ENCODE results near the gene RHEBL1.
A peak's percentile ranks its signal among the peaks of the same experiment; 100 is the strongest.
"Not testable (repeated sequence)": the region's sequence is repeated elsewhere in the genome, so short reads cannot be mapped to it uniquely, and the experiment has no call there.

Gene RHEBL1

DNA sequence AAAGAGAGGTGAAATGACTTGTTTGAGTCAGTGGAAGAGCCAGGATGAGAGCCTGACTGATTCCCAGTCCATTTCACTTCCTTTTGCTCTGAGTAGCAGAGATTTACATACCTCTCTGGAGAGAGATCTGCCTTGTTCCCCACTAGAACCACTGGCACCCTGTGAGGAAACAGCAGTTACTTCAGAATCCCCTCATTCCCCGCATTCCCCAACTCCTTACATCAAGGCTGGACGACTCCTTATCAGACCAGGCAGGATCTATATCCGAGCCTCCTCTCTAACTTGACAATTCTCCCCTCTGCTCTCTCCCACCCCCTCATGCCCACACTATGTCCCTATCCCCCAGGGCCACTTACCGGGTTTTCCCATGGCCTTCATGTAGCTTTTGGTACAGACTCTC lies 3.7 kb downstream of the RHEBL1 start:
- Histone ChIP-seq H3K9me2 (replicated peaks; ENCODE audit: control insufficient read depth, low read length) (no peaks in the 10 kb centered on the region), H3K4me3 (ENCODE audit: low read length) (no peak overlapping the region), H3K4me2 (ENCODE audit: low read length) (no peak overlapping the region)

DNA sequence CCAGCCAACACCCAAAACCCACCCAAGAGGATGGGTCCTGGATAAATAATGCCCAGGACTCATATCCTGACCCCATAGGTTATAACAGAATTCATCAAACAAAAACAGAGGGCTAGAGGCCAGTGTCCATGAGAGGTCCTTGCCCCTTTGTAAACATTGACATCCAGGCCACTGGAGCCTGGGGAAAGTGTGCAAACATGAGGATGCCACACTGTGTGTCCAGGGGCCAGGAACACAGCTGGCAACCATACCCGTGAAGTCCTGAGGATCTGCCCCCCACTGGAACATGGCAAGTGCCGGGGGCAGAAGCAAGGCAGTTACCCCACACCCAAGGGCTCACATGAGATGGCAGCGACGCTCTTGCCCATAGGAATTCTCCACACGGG lies 5.0 kb downstream of the RHEBL1 start:
- Histone ChIP-seq H3K27me3 (ENCODE audit: control insufficient read depth, low read length) (peaks cover 7% of the 10 kb centered on the region; the same call in 1 of the 2 replicates), H4K20me1 (ENCODE audit: control insufficient read depth, insufficient read depth, low read depth, low read length) (no peaks in the 10 kb centered on the region), H3F3A (ENCODE audit: control insufficient read depth, insufficient read depth) (peaks cover 6% of the 10 kb centered on the region; the same call in 1 of the 2 replicates), H3K79me2 (ENCODE audit: control insufficient read depth, low read length) (peaks cover 22% of the 10 kb centered on the region), H3K36me3 (ENCODE audit: control insufficient read depth, low read length) (no peaks in the 10 kb centered on the region; the same call in 1 of the 2 replicates), H3K4me1 (ENCODE audit: control insufficient read depth, low read length) (peaks cover 27% of the 10 kb centered on the region), H3K4me3 (ENCODE audit: low read length) (no peak overlapping the region), H3K9me2 (replicated peaks; ENCODE audit: control insufficient read depth, low read length) (no peaks in the 10 kb centered on the region), H3K4me2 (ENCODE audit: low read length) (no peak overlapping the region), H3K27ac (ENCODE audit: low read depth, low read length) (no peak overlapping the region), H3K9me3 (ENCODE audit: control insufficient read depth, insufficient read depth, low read length) (no peaks in the 10 kb centered on the region)
- no peak for TF ChIP-seq EZH2phosphoT487 (IDR thresholded peaks at IDR 0.05; ENCODE audit: borderline replicate concordance, low read length)
- TF ChIP-seq, protein P1, sequence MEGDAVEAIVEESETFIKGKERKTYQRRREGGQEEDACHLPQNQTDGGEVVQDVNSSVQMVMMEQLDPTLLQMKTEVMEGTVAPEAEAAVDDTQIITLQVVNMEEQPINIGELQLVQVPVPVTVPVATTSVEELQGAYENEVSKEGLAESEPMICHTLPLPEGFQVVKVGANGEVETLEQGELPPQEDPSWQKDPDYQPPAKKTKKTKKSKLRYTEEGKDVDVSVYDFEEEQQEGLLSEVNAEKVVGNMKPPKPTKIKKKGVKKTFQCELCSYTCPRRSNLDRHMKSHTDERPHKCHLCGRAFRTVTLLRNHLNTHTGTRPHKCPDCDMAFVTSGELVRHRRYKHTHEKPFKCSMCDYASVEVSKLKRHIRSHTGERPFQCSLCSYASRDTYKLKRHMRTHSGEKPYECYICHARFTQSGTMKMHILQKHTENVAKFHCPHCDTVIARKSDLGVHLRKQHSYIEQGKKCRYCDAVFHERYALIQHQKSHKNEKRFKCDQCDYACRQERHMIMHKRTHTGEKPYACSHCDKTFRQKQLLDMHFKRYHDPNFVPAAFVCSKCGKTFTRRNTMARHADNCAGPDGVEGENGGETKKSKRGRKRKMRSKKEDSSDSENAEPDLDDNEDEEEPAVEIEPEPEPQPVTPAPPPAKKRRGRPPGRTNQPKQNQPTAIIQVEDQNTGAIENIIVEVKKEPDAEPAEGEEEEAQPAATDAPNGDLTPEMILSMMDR (IDR thresholded peaks at IDR 0.05; ENCODE audit: low read depth, low read length, poor library complexity, severe bottlenecking): no peak

More for the DNA sequence above, 3.7 kb downstream of the RHEBL1 start:
- H3K4me1 ChIP-seq (ENCODE audit: control insufficient read depth, low read length): peaks cover 31% of the 10 kb centered on the region
- no peaks in the 10 kb centered on the region for H3K36me3 ChIP-seq (ENCODE audit: control insufficient read depth, low read length)
- H3K79me2 ChIP-seq (ENCODE audit: control insufficient read depth, low read length): peaks cover 9% of the 10 kb centered on the region
- H3K27me3 ChIP-seq (ENCODE audit: control insufficient read depth, low read length): peaks cover 7% of the 10 kb centered on the region; the same call in 1 of the 2 replicates
- no peaks in the 10 kb centered on the region for H4K20me1 ChIP-seq (ENCODE audit: control insufficient read depth, insufficient read depth, low read depth, low read length)
- no peaks in the 10 kb centered on the region for H3K9me3 ChIP-seq (ENCODE audit: control insufficient read depth, insufficient read depth, low read length)
- no peak for TF ChIP-seq EZH2phosphoT487 (IDR thresholded peaks at IDR 0.05; ENCODE audit: borderline replicate concordance, low read length)
- TF ChIP-seq, protein P1 (IDR thresholded peaks at IDR 0.05; ENCODE audit: low read depth, low read length, poor library complexity, severe bottlenecking): no peak
- peaks cover 6% of the 10 kb centered on the region; the same call in 1 of the 2 replicates for H3F3A ChIP-seq (ENCODE audit: control insufficient read depth, insufficient read depth)
- no peak overlapping the region for H3K27ac ChIP-seq (ENCODE audit: low read depth, low read length)

DNA sequence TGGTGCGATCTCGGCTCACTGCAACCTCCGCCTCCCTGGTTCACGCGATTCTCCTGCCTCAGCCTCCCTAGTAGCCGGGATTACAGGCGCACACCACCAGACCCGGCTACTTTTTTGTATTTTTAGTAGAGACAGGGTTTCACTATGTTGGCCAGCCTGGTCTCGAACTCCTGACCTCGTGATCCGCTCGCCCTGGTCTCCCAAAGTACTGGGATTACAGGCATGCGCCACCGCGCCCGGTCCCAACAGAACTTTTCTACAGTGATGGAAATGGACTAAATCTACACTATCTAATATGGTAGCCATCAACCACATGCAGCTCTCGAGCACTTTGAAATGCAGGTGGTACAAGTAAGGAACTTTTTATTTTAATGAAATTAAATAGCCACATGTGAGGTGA lies 7.9 kb downstream of the RHEBL1 start:
- H3K27me3 ChIP-seq (ENCODE audit: control insufficient read depth, low read length); H3K27ac ChIP-seq (ENCODE audit: low read depth, low read length); H3K9me2 ChIP-seq (replicated peaks; ENCODE audit: control insufficient read depth, low read length); H3K9me3 ChIP-seq (ENCODE audit: control insufficient read depth, insufficient read depth, low read length); H3F3A ChIP-seq (ENCODE audit: control insufficient read depth, insufficient read depth): not testable (repeated sequence)
- H3K79me2 ChIP-seq (ENCODE audit: control insufficient read depth, low read length): peaks cover 50% of the 10 kb centered on the region
- peaks cover 22% of the 10 kb centered on the region for H3K36me3 ChIP-seq (ENCODE audit: control insufficient read depth, low read length)
- peak overlapping the region; percentile 92 for H3K4me3 ChIP-seq (ENCODE audit: low read length)
- peak overlapping the region; percentile 82 for H3K4me2 ChIP-seq (ENCODE audit: low read length)
- peaks cover 15% of the 10 kb centered on the region for H4K20me1 ChIP-seq (ENCODE audit: control insufficient read depth, insufficient read depth, low read depth, low read length)
- H3K4me1 ChIP-seq (ENCODE audit: control insufficient read depth, low read length): peaks cover 28% of the 10 kb centered on the region

DNA sequence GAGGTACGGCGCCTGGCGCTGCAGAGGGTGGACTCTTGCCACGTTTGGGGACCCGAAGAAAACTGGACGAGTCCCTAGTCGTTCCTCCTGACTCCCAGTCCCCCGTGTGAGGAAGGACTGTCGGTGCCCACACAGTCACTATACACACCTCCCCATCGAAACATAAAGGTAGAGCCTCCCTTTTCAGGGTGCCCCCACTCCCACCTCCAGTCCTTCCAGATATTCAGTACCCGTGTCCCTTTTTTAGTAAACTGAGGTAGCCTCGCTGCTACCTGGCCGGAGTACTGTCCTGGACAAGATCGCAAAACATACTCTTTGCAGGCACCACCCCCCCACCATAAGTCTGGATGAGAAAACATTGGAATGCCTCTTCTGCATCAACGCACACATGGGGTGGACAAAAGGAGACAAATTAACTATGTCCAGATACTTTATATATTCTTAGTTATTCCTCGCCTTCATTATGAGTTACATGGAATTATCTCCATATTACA lies 8.6 kb downstream of the RHEBL1 start:
- no peaks in the 10 kb centered on the region for H3K9me3 ChIP-seq (ENCODE audit: control insufficient read depth, insufficient read depth, low read length)
- peak overlapping the region; percentile 92 for H3K4me3 ChIP-seq (ENCODE audit: low read length)
- H3K27me3 ChIP-seq (ENCODE audit: control insufficient read depth, low read length): no peaks in the 10 kb centered on the region
- H3K27ac ChIP-seq (ENCODE audit: low read depth, low read length): peak overlapping the region; percentile 76
- TF ChIP-seq, protein P1 (IDR thresholded peaks at IDR 0.05; ENCODE audit: low read depth, low read length, poor library complexity, severe bottlenecking): no peak
- TF ChIP-seq EZH2phosphoT487 (IDR thresholded peaks at IDR 0.05; ENCODE audit: borderline replicate concordance, low read length): no peak
- H3K4me1 ChIP-seq (ENCODE audit: control insufficient read depth, low read length): peaks cover 35% of the 10 kb centered on the region
- H3F3A ChIP-seq (ENCODE audit: control insufficient read depth, insufficient read depth): peaks cover 6% of the 10 kb centered on the region; the same call in 1 of the 2 replicates
- H4K20me1 ChIP-seq (ENCODE audit: control insufficient read depth, insufficient read depth, low read depth, low read length): peaks cover 15% of the 10 kb centered on the region
- H3K9me2 ChIP-seq (replicated peaks; ENCODE audit: control insufficient read depth, low read length): no peaks in the 10 kb centered on the region
- H3K4me2 ChIP-seq (ENCODE audit: low read length): peak overlapping the region; percentile 82
- peaks cover 57% of the 10 kb centered on the region for H3K79me2 ChIP-seq (ENCODE audit: control insufficient read depth, low read length)
- peaks cover 22% of the 10 kb centered on the region for H3K36me3 ChIP-seq (ENCODE audit: control insufficient read depth, low read length)
